Right kidney (tissue), 1 donor: ENCODE results near the gene SLC9A9.

Experiments used
- DNase-seq: peaks from one replicate; pipeline ENCODE4 v3.0.0-alpha.2; 2016

SLC9A9 gene

GRCh38 chr3:143352850-143353550, 495.3 kb downstream of the SLC9A9 start:
- no peak for DNase-seq

- no peak for DNase-seq
Observed at GRCh38 chr3:143351895-143352608, 496.2 kb downstream of the SLC9A9 start.

GRCh38 chr3:143351354-143351753, 496.9 kb downstream of the SLC9A9 start:
- no peak for DNase-seq

GRCh38 chr3:143349455-143349854, 498.8 kb downstream of the SLC9A9 start:
- DNase-seq = no peak

- DNase-seq = no peak
Observed at GRCh38 chr3:143348486-143349327, 499.6 kb downstream of the SLC9A9 start.

- no peak for DNase-seq
Observed at GRCh38 chr3:143344516-143345165, 503.6 kb downstream of the SLC9A9 start.

- DNase-seq = no peak
Observed at GRCh38 chr3:143343944-143344343, 504.3 kb downstream of the SLC9A9 start.

- DNase-seq = no peak
Observed at GRCh38 chr3:143343031-143343430, 505.2 kb downstream of the SLC9A9 start.

GRCh38 chr3:143339451-143339850, 508.8 kb downstream of the SLC9A9 start:
- DNase-seq = no peak

- no peak for DNase-seq
Observed at GRCh38 chr3:143337387-143337786, 510.9 kb downstream of the SLC9A9 start.

- no peak for DNase-seq
Observed at GRCh38 chr3:143334231-143334630, 514.0 kb downstream of the SLC9A9 start.

- DNase-seq = no peak
Observed at GRCh38 chr3:143333367-143333766, 514.9 kb downstream of the SLC9A9 start.

- no peak for DNase-seq
Observed at GRCh38 chr3:143332026-143332425, 516.2 kb downstream of the SLC9A9 start.

GRCh38 chr3:143331350-143331749, 516.9 kb downstream of the SLC9A9 start:
- no peak for DNase-seq

GRCh38 chr3:143330296-143330868, 517.9 kb downstream of the SLC9A9 start:
- DNase-seq = no peak

GRCh38 chr3:143329567-143330211, 518.6 kb downstream of the SLC9A9 start:
- peak; percentile 54 for DNase-seq

- no peak for DNase-seq
Observed at GRCh38 chr3:143328451-143328850, 519.8 kb downstream of the SLC9A9 start.

GRCh38 chr3:143326983-143327778, 521.1 kb downstream of the SLC9A9 start:
- no peak for DNase-seq

- no peak for DNase-seq
Observed at GRCh38 chr3:143321058-143321769, 527.1 kb downstream of the SLC9A9 start.

- no peak for DNase-seq
Observed at GRCh38 chr3:143315766-143316165, 532.5 kb downstream of the SLC9A9 start.
